ENCODE data around the gene PLEKHA8. TPM values are rescaled to one million over a fixed set of nuclear protein-coding genes. Genes with fewer than 3 reads are reported as not detected.

The PLEKHA8 gene
- total and polyA plus RNA-seq, 10 donors: 1.4 to 13.6 (median 8.4) TPM

- TF ChIP-seq POLR2AphosphoS5 (IDR thresholded peaks at IDR 0.05) (no peak), POLR2A (IDR thresholded peaks at IDR 0.05) (no peak), CTCF (IDR thresholded peaks at IDR 0.05 in 8 of 11, conservative IDR thresholded peaks at IDR 0.05 in 3 of 11) (no peak)
- Histone ChIP-seq H3K27me3 (replicated peaks in 1 of 7) (peaks cover 0 to 38% (median 17%) of the 10 kb centered on the region in 7 donors), H3K4me3 (no peak overlapping the region), H3K9me3 (peaks cover 7 to 46% (median 39%) of the 10 kb centered on the region in 8 donors), H3K27ac (no peak overlapping the region), H3K36me3 (no peaks in the 10 kb centered on the region), H3K4me1 (peaks cover 0 to 36% (median 11%) of the 10 kb centered on the region in 6 donors)
- no peak for DNase-seq
- WGBS, 5 donors: 94 to 98% (median 96%) methylated on average over 5 of the region's 5 CpGs
- intact Hi-C loops (cut with DNase I; ENCODE audit: low total_unique reads): no loop called here
Observed at GRCh38 chr7:29991937-29992336, 36.3 kb upstream of the PLEKHA8 start.

- Histone ChIP-seq H3K4me3 (no peak overlapping the region), H3K27ac (no peak overlapping the region), H3K4me1 (peaks cover 0 to 24% (median 9%) of the 10 kb centered on the region in 6 donors), H3K36me3 (no peaks in the 10 kb centered on the region), H3K9me3 (peaks cover 7 to 47% (median 42%) of the 10 kb centered on the region in 8 donors), H3K27me3 (replicated peaks in 1 of 7) (peaks cover 0 to 32% (median 17%) of the 10 kb centered on the region in 7 donors)
- WGBS, 5 donors: 86 to 93% (median 91%) methylated on average over 4 of the region's 4 CpGs
- intact Hi-C loops (cut with DNase I; ENCODE audit: low total_unique reads): no loop called here
- no peak for TF ChIP-seq POLR2A (IDR thresholded peaks at IDR 0.05)
- no peak for TF ChIP-seq POLR2AphosphoS5 (IDR thresholded peaks at IDR 0.05)
- TF ChIP-seq CTCF (IDR thresholded peaks at IDR 0.05 in 8 of 11, conservative IDR thresholded peaks at IDR 0.05 in 3 of 11): no peak
- no peak for DNase-seq
Observed at GRCh38 chr7:29993140-29993539, 35.1 kb upstream of the PLEKHA8 start.

- Histone ChIP-seq H3K27ac (no peak overlapping the region), H3K36me3 (no peaks in the 10 kb centered on the region), H3K4me1 (peaks cover 0 to under 1% (median 0%) of the 10 kb centered on the region in 6 donors), H3K4me3 (no peak overlapping the region), H3K27me3 (replicated peaks in 1 of 7) (peaks cover 0 to 7% (median 0%) of the 10 kb centered on the region in 7 donors), H3K9me3 (peaks cover 7 to 47% (median 42%) of the 10 kb centered on the region in 8 donors)
- DNase-seq: no peak
- intact Hi-C loops (cut with DNase I; ENCODE audit: low total_unique reads): no loop called here
- TF ChIP-seq POLR2A (IDR thresholded peaks at IDR 0.05) (no peak), CTCF (IDR thresholded peaks at IDR 0.05 in 8 of 11, conservative IDR thresholded peaks at IDR 0.05 in 3 of 11) (no peak), POLR2AphosphoS5 (IDR thresholded peaks at IDR 0.05) (no peak)
Observed at GRCh38 chr7:29995652-29996051, 32.6 kb upstream of the PLEKHA8 start.

- H3K4me1 ChIP-seq: no peaks in the 10 kb centered on the region
- DNase-seq: no peak
- H3K4me3 ChIP-seq: no peak overlapping the region
- intact Hi-C loops (cut with DNase I; ENCODE audit: low total_unique reads): no loop called here
- H3K27me3 ChIP-seq (replicated peaks in 1 of 7): no peaks in the 10 kb centered on the region
- no peaks in the 10 kb centered on the region for H3K36me3 ChIP-seq
- H3K9me3 ChIP-seq: peaks cover 7 to 47% (median 42%) of the 10 kb centered on the region in 8 donors
- TF ChIP-seq CTCF (IDR thresholded peaks at IDR 0.05 in 8 of 11, conservative IDR thresholded peaks at IDR 0.05 in 3 of 11) (no peak), POLR2AphosphoS5 (IDR thresholded peaks at IDR 0.05) (no peak), POLR2A (IDR thresholded peaks at IDR 0.05) (no peak)
- no peak overlapping the region for H3K27ac ChIP-seq
Observed at GRCh38 chr7:29996321-29996720, 31.9 kb upstream of the PLEKHA8 start.
